ENCODE data around the gene GABRR2. TPM values are rescaled to one million over a fixed set of nuclear protein-coding genes. Genes with fewer than 3 reads are reported as not detected.

Gene GABRR2
- total and polyA plus RNA-seq, 10 of the 15 experiments (the other 5 are each of a cell fraction or from before 2014, with no cell fraction given), result 0.16 to 0.72 (median 0.32) TPM; not detected in 2

DNA sequence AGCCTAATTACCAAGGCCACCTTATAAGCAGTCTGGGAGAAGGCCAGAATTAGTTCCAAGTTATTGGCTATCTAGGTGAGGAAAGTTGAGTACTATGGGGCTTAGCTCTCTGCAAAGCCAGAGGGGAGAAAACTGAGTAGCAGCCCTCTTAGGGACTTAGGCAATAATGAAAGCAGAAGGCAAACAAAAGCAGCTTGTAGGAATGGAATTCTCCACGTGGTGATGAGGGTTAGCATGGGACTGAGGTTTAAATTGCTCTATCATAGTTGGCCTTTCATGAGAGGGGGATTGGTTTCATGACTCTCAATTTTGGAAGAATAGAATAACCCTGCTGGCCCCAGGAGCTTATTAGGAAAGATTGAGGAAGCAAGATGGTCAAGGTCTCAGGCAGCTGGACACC is 44.5 kb upstream of the GABRR2 start:
- CTCF ChIA-PET, result interaction anchor here (0.7 to 11.4 kb wide), 6 partner anchors 9 to 375 kb away, joined by 3 to 260 read pairs (median 8); partner anchors contain the start of gene UBE2J1
- H3K79me2 ChIP-seq (ENCODE audit: control insufficient read depth, insufficient read depth, low read length), result peaks cover 11% of the 10 kb centered on the region
- peaks cover 2% of the 10 kb centered on the region; the same call in 2 of the 3 replicates for H3K9me3 ChIP-seq (replicated peaks; ENCODE audit: control insufficient read depth, insufficient read depth, low read length)
- peaks cover 63% of the 10 kb centered on the region for H3K4me1 ChIP-seq (ENCODE audit: control insufficient read depth, insufficient read depth, low read length)
- intact Hi-C loops (cut with micrococcal nuclease; ENCODE audit: unreplicated experiment), result loop anchor here (10.0 kb wide), 1 partner anchor 455 kb away; the partner anchor contains the start of gene MDN1
- RAD21 ChIA-PET (ENCODE audit: unreplicated experiment), result interaction anchor here (0.7 to 11.8 kb wide), 8 partner anchors 8 to 376 kb away, joined by 3 to 187 read pairs (median 4); partner anchors contain the start of gene UBE2J1
- DNase-seq (ENCODE audit: low read depth, low spot score), result no peak
- no peak overlapping the region for H3K4me3 ChIP-seq
- H2AFZ ChIP-seq (ENCODE audit: control insufficient read depth, low read depth, low read length), result peak overlapping the region; percentile 33; the same call in 1 of the 2 replicates
- no peaks in the 10 kb centered on the region for H4K20me1 ChIP-seq (ENCODE audit: control insufficient read depth, insufficient read depth)
- H3K27ac ChIP-seq (ENCODE audit: control insufficient read depth, insufficient read depth), result peak overlapping the region; percentile 90
- in situ Hi-C loops (cut with MboI), result no loop called here
- no peak for FAIRE-seq
- ATAC-seq, result no peak
- POLR2A ChIA-PET, result interaction anchor here (0.6 to 3.7 kb wide), 5 partner anchors 10 to 396 kb away, joined by 3 to 51 read pairs (median 3); partner anchors contain the start of genes PNRC1 and RNGTT
- 6% methylated on average over 1 of the region's 1 CpG for WGBS (ENCODE audit: insufficient coverage, insufficient replicate concordance, low lambda C conversion rate, missing lambda C conversion rate)
- SMC1A ChIA-PET (ENCODE audit: uncharacterized antibody, unreplicated experiment), result interaction anchor here (0.8 to 11.9 kb wide), 7 partner anchors 8 to 215 kb away, joined by 3 to 252 read pairs (median 5); partner anchors contain the start of gene UBE2J1
- no peaks in the 10 kb centered on the region for H3K36me3 ChIP-seq (ENCODE audit: control insufficient read depth in 2 of 2, insufficient read depth in 2 of 2, low read length in 1 of 2)
- peak overlapping the region; percentile 59 for H3K4me2 ChIP-seq (ENCODE audit: control insufficient read depth, insufficient read depth)
- BruUV-seq (replicated peaks), result no TSS peak
- no peaks in the 10 kb centered on the region for H3K27me3 ChIP-seq (replicated peaks in 1 of 2; ENCODE audit: control insufficient read depth in 2 of 2, insufficient read depth in 2 of 2, low read length in 1 of 2)
- no peak for TF ChIP-seq ZNF592 (IDR thresholded peaks at IDR 0.05)
- no peak for TF ChIP-seq RB1 (IDR thresholded peaks at IDR 0.05; ENCODE audit: borderline replicate concordance)
- no peak for TF ChIP-seq SP1 (IDR thresholded peaks at IDR 0.05; ENCODE audit: low read depth, low read length)
- no peak for TF ChIP-seq MAX (IDR thresholded peaks at IDR 0.05; ENCODE audit: low read depth, low read length)
- no peak for TF ChIP-seq SREBF2 (IDR thresholded peaks at IDR 0.05; ENCODE audit: low read length)
- TF ChIP-seq YY1 (IDR thresholded peaks at IDR 0.05; ENCODE audit: low read depth, low read length), result no peak
- TF ChIP-seq TARDBP (IDR thresholded peaks at IDR 0.05; ENCODE audit: borderline replicate concordance), result no peak
- no peak for TF ChIP-seq POLR2A (IDR thresholded peaks at IDR 0.05; ENCODE audit: low read depth, low read length)
- no peak for TF ChIP-seq ATF7 (IDR thresholded peaks at IDR 0.05; ENCODE audit: low read depth)
- no peak overlapping the region for H3K9ac ChIP-seq (ENCODE audit: control insufficient read depth, insufficient read depth, low read length)
